GM18867 (cell line): ENCODE data around the gene RMP24.

Experiments used
- ATAC-seq: cut with Tn5 transposase; IDR thresholded peaks from one replicate; pipeline ENCODE4 v1.9.1; 2021; ENCODE audit warnings: mild to moderate bottlenecking, moderate library complexity; ENCODE audit not compliant: unreplicated experiment

The RMP24 gene

DNA sequence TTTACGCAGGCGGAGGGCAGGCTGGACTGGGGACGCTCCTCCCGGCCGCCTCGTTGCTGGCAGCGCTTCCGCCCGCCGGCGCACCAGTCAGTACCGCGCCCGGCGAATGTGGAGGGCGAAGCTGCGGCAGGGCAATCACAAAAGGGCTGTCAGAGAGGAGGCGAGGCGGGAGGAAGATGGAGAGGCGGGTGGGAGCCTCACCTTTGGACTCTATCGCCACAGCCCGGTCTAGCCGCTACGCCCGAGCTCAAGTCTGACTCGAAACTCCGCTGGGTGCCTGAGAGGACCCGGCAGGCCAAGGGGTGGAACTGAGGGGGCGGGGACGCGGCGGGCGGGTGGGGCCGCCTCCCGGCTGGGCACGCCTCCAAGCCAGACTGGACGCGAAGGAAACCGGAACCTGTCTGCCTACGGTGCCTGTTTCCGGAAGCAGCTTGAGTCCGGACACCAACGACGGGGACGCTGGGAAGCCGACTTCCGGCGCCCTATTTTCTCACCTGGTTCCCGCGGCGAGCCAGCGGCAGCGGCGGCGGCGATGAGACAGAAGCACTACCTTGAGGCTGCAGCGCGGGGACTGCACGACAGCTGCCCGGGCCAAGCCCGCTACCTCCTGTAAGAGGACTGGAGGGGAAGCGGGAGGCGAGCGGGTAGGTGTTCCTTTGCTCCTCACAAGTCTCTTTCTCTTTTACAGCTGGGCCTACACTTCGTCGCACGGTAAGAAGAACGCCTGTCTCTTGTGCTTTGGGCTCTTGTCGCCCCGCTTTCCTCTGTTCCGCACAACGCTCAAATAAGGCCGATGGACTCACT is at the start of gene RMP24:
Gene RMP24, plus strand, starts transcription at position 483 of the 804 bp plus-strand sequence.
- ATAC-seq: peak; percentile 90

DNA sequence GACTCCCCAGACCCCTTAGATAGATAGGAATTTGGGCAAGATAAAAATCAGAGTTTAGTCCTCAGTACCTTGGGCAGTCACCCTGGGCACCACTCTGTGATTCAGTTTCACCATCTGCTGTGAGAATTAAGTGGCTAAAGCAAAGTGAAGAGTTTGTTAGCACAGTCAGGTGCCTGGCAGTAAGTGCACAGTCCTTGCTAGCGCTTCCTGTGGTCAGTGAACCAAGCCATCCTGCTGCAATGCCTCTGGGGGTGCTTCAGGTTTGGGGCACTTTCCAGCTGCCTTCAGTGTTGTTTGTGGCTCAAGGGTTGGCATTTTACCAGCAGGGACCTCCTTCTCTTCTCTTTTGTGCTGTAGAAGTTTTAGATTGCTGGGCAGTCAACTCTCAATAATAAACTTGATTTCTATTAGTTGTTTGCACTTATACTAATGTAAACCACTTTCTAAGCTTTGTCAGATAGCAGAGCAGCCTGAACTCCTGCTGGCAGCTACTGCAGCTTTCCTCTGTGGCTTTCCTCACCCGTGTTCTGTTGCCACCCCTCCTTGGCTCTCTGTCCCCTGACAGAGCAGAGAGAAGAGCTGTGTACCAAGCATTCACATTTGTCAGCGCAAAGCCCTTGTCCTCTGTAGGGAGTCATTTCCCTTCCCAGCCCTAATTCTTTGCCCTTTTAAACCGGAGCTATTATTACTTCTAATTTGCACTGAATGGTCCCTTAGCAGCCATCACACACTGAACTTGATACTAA is 48.4 kb upstream of the RMP24 start:
- ATAC-seq: no peak

DNA sequence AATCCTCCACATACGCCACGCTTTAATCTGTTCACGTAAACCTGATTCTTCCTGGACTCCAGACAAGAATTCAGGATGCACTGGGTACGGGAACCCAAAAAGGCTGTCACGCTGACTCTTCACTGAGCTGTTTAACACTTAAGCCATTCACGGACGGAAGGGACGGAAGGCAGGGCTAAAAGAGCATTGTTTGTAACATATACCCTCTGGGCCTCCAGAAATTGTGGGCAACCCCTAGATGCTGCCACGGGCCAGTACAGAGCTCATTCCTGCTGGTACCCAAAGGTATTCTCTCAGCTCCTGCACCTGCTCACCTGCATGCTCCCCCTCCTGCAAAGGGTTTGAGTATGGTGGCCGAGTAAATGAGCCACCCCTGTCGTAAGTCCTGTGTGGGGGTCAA is 45.6 kb upstream of the RMP24 start:
- no peak for ATAC-seq

DNA sequence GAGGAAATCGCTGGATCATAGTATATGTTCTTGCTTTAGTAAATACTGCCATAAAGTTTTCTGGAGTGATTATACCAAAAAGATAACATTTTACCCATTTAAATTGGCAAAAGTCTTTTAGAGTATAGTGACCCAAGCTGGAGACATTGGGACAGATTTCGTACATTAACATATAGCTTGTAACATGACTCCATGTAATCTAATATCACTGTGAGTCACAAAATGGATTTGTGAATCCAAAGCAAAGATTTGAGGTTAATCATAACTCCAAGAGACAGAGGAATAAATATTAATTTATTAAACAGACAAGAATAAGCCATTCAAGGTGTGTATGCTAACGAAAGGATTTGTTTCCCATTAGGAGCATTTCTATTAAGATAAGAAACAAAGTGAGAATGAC is 45.0 kb upstream of the RMP24 start:
- ATAC-seq: no peak

DNA sequence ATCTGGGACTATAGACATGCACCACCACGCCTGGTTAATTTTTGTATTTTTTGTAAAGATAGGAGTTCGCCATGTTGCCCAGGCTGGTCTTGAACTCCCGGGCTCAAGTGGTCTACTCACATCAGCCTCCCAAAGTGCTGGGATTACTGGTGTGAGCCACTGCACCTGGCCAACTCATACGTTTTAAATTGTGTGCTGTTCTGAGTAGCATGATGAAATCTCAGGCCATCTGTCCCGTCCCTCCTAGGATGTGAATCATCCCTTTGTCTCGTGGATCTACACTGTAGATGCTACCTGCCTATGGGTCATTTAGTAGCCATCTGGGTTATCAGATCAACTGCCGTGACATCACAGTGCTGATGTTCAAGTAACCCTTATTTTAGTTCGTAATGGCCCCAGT is 38.5 kb upstream of the RMP24 start:
- no peak for ATAC-seq

DNA sequence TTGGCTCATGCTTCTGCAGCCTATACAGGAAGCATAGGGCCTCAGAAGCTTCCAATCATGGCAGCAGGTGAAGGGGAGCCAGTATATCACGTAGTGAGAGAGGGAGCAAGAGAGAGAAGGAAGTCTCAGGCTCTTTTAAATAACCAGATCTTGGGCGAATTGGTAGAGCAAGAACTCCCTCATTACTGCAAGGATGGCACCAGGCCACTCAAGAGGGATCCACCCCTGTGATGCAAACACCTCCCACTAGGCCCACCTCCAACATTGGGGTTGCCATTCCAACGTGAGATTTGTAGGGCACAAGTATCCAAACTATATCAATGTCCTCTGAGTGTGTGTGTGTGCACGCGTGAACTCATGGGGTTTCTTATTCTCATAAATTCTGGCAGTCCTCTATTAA is 37.6 kb upstream of the RMP24 start:
- no peak for ATAC-seq

DNA sequence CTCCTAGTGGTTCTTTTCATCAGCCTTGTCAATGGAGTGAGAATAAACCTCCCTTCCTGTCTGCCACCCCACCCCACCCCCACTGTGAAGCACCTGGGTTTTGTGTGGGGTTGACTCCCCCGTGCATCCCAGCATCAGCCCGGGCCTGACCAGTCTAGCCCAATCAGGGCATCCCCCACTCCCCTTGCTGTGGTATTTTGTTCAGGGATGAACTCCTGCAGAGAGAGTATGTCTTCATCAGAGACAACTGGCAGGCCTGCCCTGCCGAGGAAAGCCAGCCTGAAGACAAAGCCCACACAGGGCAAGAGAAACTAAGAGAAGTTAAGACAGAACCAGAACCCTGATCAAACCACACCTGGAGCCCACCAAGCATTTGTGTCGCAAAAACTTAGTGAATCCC is 36.7 kb upstream of the RMP24 start:
- ATAC-seq: no peak

DNA sequence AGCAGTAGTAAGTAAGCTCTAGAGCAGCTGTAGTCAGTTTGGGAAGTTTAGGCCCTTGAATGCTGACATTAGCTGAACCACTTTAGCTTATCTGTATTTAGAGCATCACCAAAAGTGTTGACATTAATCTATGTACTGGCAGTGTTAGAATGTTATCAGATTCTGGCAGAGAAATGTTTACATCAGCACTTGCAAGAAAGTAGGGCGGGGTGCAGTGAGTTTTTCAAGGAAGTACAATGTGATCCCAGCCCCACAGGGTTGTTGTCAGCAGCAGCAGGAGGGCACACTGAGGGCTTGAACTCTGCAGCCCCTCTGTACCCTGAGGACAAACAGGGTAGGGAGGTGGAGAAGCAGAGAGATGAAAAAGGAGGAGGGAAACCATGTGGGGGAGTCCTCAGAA is 35.5 kb upstream of the RMP24 start:
- no peak for ATAC-seq

DNA sequence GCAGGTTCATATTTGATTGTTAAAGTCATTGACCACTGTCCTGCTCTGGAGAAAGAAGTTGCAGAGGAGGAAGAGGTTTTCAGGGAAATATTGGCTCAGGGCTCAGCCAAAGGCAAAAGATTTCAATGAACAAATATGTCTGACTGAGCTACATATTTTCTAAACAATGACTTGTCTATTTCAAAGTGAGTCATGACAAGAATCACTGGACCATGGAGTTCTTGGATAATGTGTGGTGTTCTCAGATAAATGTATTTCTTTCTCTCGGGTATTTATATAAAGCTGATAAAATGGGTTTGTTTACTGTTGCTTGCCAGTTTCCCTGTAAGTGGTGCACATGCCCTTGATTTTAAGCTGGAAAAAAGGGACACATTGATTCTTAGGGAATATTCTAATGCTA is 34.3 kb upstream of the RMP24 start:
- no peak for ATAC-seq

DNA sequence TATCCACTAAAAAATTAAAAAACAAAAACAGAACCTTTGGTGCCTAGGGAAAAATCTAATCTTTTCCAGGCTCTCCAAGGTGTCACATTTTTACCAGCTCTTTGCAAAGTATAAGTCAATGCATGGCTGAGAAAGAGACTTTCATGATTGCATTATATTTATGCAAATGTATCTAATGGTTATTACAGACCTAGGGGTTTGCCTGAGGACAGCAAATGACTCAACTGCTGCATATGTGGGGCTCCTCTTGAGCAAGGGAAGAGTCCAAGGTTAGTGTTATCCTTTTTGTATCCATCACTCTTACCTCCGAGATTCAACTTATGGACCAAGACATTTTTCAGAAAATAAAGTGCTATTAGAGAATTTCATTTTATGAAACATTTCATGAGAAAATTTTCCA is 33.9 kb upstream of the RMP24 start:
- ATAC-seq: no peak

DNA sequence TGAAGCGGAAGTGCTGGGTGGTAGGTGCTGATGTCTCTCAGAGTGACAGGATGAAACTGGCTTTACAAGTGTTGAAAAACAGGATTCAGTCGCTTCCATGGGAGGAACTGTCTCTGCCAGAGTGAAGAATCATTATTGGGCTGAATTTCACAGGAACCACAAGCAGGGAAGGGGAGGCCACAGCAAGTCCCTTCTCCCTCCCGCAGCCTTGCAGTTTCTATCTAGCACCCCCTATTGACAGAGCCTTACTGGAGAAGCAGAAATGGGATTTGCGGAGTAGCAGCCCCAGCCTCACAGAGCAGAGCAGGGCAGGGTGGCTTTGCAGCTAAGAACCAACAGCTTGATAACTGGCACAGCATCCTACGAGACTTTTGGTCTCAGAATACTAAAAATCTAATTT is 33.3 kb upstream of the RMP24 start:
- ATAC-seq: no peak

DNA sequence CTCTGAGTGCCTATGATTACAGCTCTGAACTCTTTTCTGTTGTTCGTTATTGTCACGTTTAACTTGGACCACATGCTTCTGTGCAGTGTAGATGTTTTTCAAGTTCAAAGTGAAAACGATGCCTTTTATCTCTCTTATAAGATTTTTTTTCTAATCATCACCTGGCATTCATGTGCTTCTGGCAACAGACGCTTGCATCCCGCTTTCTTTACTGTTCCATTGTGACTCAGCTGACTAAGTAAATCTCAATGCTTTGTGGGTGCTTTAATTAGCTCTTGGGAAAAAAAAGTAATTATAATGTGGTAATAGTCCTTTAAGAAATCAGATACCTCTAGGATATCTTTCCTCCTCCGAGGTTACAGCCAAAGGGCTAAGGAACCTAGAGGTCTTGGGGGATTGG is 31.2 kb upstream of the RMP24 start:
- no peak for ATAC-seq

DNA sequence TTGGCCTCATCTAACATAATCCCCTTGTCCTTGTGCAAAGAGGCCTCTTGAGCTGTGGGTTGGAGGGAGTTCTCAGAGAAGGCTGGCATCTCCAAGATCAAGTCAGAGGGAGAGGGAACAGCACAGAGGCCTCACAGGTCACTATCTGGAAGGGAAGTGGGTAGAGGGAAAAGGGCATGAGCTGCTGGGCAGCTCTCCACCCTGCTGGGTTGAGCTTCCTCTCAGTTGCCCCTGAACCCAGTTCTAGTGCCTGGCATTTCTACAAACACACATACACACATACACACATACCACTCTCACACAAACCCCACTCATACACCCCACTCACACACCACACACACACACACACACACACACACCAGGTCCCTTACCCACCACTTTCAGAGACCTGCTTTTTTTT is 30.3 kb upstream of the RMP24 start:
- ATAC-seq: no peak

DNA sequence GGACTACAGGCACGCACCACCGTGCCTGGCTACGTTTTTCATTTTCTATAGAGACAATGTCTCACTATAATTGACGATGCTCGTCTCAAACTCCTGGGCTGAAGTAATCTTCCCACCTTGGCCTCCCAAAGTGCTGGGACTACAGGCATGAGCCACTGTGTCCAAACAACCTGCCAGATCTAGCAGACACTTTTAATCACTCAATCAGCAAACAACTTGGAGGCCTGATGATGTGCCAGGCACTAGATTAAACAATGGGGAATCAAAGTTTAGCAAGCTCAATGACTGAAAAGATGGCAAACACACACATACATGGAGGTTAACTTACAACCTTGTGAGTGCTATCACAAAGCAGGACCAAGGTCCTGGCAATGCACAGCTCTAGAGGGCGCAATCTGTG is 29.8 kb upstream of the RMP24 start:
- no peak for ATAC-seq

DNA sequence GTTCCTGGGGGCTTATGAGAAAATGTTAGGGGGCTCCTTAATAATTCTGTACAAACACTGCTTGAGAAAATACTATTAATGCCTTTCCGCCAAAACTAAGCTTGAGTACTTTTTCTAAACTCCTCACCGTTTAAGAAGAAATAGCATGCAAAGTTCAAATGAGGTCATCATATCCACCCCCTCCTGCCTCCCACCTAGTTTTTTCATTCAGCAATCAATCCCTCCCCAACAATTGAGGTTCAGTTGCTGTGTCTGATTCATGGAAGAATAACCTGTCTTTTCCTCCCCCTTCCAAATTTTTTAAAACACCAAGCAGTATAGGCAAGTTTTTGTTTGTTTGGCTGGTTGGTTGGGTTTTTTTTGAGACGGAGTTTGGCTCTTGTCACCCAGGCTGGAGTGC is 24.4 kb upstream of the RMP24 start:
- ATAC-seq: no peak

DNA sequence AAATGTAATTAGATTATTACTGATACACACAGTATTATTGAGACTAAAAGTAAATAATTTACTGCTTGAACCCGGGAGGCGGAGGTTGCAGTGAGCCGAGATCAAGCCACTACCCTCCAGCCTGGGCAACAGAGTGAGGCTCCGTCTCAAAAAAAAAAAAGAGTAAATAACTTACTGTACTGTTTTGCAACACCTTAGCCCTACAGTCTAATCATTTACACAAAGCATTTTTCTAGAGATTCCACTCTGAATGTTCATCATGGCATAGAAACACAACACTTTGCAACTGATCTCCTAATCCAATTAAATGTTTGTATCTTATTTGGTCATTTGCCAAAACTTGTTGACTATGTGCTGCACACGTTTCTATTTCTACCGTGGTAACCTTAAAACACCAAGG is 23.4 kb upstream of the RMP24 start:
- no peak for ATAC-seq

DNA sequence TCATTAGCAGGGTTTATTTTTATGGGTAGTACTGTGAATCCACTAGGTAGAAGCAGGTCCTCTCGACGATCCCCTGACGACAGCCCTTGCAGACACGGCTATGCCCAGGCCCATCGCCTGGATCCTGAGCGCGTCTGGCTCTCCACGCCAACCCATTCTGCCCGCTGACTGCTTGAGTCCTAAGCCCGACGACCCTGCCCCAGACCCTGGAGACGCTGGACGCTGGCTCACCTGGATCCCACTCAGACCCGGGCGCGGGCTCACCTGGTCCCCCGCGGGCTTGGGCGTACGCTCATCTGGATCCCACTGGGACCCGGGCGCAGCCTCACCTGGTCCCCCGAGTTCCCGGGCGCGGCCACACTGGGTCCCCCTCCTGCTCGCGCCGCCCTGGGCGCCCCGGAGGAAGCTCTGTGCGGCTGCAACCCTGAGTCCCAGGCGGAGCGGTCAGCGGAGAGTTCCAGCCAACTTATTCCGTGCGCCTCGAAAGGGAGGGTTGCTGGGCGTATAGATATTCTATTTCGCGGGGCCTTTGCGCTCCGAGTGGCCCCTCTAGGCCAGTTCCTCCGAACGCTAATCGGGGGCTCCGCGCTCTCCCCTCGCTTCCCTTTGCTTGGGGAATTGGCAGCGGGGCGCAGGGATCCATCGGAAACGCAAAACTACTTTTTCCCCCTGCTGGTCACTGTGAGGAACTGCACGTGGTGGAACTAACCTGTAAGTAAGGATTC is 22.4 kb upstream of the RMP24 start:
- ATAC-seq: peak; percentile 53

DNA sequence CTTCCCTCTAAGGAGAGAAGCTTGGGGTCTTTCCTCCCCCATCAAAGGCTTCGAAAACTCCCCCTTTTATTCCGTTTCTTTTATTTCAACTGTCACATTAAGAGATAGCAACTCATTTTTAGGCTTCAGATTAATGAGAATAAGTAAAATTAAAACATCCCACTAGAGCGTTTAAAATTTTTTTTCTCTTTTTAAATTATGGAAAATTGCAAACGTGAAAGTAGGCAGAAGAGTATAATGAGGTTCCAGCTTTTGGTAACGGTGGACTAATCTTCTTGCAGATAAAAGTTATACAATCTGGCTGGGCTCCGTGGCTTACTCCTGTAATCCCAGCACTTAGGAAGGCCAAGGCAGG is 21.9 kb upstream of the RMP24 start:
- no peak for ATAC-seq

DNA sequence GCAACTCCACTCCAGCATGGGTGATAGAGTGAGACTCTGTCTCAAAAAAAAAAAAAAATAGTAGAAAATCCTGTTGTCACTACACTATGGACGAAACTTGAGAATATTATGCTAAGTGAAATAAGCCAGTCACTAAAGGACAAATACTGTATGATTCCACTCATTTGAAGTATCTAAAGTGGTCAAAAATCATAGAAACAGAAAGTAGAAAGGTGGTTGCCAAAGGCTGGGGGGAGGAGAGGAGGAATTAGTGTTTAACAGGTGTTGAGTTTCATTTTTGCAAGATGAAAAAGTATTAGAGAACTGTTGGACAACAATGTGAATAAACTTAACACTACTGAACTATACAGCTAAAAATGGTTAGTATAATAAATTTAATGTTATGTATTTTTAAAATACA is 18.8 kb upstream of the RMP24 start:
- ATAC-seq: peak; percentile 83

DNA sequence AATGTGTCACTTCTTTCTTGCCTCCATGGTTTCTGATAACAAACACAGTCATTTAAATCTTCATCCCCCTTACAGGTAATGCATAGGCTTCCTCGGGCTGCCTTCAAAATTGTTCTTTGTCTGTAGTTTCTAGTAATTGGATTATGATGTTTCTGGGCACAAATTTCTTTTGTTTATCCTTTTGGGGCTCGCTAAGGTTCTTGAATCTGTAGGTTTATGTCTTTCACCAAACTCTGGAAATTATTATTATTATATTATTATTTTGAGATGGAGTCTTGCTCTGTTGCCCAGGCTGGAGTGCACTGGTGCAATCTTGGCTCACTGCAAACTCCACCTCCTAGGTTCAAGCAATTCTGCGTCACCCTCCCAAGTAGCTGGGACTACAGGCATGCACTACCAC is 16.3 kb upstream of the RMP24 start:
- ATAC-seq: no peak

DNA sequence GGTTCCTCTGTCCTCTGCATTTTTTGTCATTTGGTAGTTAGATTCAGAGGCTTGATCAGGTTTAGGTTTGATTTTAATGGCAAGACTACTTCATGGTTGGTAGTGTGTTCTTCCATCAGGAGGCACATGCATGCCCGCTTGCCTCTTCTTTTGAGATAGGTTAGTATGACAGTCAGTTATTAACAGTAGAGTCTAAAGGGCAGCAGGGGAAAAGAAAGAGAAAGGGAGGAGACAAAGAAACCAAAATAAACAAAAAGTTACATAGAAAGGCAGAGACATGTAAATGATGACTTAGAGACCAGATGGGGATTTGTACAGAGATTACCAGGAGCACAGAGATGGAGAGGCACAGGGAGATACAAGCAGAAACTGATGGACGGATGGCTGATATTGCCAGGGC is 10.2 kb upstream of the RMP24 start:
- no peak for ATAC-seq

DNA sequence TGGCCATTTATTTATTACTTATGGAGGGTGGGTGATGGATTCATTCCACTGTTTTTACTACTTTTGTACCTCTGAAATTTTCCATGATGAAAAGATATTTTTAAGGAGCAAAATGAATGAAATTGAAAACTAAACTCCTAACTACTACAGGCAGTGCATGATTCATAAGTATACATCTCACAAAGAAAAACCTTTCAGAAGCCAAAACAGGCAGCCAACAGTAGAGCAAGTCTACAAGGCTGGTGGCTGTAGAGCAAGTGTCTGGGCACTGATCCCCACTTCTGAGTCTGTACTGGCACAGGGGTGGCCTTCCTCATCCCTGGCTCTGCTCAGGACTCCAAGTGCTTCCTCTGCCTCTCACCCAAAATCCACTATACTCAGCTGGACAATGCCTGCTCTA is 8.2 kb upstream of the RMP24 start:
- no peak for ATAC-seq
